HepG2 (cell line): Measurements from ENCODE around the gene COL9A3. TPM values are rescaled to one million over a fixed set of nuclear protein-coding genes. Genes with fewer than 3 reads are reported as not detected.

ENCODE experiments used
- ATAC-seq: fragments of 200-7000 bp; cut with Tn5 transposase; 3 replicates; pipeline ENCODE4 v1.9.1; 2020; ENCODE audit warnings: mild to moderate bottlenecking, moderate library complexity
- BruUV-seq: library from RNA; stranded (reverse); fragments of 400-500 nt; replicated peaks from 2 replicates; lab custom pipeline; 2021; lab: Mats Ljungman, UMichigan
- CTCF ChIA-PET: fragments of 300-600 bp; formaldehyde crosslinking; extraction: SDS; loops from one replicate; lab custom pipeline; 2021; ENCODE audit warnings: low total read pairs, inconsistent platforms, low intra/inter-chr PET ratio; lab: Yijun Ruan, JAX
- POLR2A ChIA-PET: fragments of 350-600 bp; sonication (Branson Sonifier 250); formaldehyde crosslinking; loops from one replicate; lab custom pipeline; 2020; ENCODE audit warnings: antibody characterized with exemption, inconsistent platforms; lab: Yijun Ruan, JAX
- DNase-seq: peaks from one replicate; pipeline ENCODE4 v3.0.0-alpha.2; 2015; ENCODE audit warnings: low spot score
- FAIRE-seq: peaks from 3 replicates; lab custom pipeline; 2011; peaks lifted over from hg19 to GRCh38; lab: Jason Lieb, UNC
- H2AFZ ChIP-seq: one replicate; pipeline ENCODE4 v1.6.1; 2011; ENCODE audit warnings: low read length, inconsistent platforms
- H3K27ac ChIP-seq: fragments of 300-600 bp; 3 replicates; pipeline ENCODE4 v1.8.0; 2011; ENCODE audit warnings: mixed run types, mild to moderate bottlenecking, mixed read lengths, low read length, inconsistent platforms; ENCODE audit not compliant: insufficient read depth; ENCODE audit errors: extremely low read length
- H3K27me3 ChIP-seq, 2 experiments: fragments of 200-600 bp in 1 of 2; 2 replicates in 1 of 2; 3 replicates in 1 of 2; pipeline versions ENCODE4 v1.6.0 to v1.8.0; 2011; ENCODE audit warnings: low read length in 2 of 2, mild to moderate bottlenecking in 2 of 2, moderate library complexity in 2 of 2, inconsistent platforms in 1 of 2; ENCODE audit not compliant: insufficient read depth in 2 of 2, control insufficient read depth in 1 of 2
- H3K36me3 ChIP-seq, 2 experiments: fragments of 200-600 bp in 1 of 2; replicated peaks in 1 of 2; 2 replicates in 1 of 2; 3 replicates in 1 of 2; pipeline versions ENCODE4 v1.5.1 to v1.8.0; 2011; ENCODE audit warnings: low read length in 2 of 2, inconsistent platforms in 1 of 2; ENCODE audit not compliant: insufficient read depth in 2 of 2, control insufficient read depth in 1 of 2
- H3K4me1 ChIP-seq: 2 replicates; pipeline ENCODE4 v1.5.1; 2012; ENCODE audit warnings: low read length, inconsistent platforms; ENCODE audit not compliant: insufficient read depth
- H3K4me2 ChIP-seq: 2 replicates; pipeline ENCODE4 v1.6.0; 2011; ENCODE audit warnings: low read depth, low read length, inconsistent platforms
- H3K4me3 ChIP-seq, 3 experiments: fragments of 200-600 bp in 1 of 3; sonication (generic), shearing (Covaris generic) in 1 of 3; replicated peaks in 1 of 3; 2 replicates each; pipeline ENCODE4 v1.5.1; 2011 to 2016; ENCODE audit warnings: low read length in 3 of 3, inconsistent platforms in 2 of 3, low read depth in 2 of 3, mild to moderate bottlenecking in 2 of 3, control low read depth in 1 of 3, mixed read lengths in 1 of 3; ENCODE audit not compliant: insufficient read depth in 1 of 3
- H3K79me2 ChIP-seq: one replicate; pipeline ENCODE4 v1.6.1; 2011; ENCODE audit warnings: low read length, inconsistent platforms; ENCODE audit not compliant: insufficient read depth
- H3K9ac ChIP-seq: 2 replicates; pipeline ENCODE4 v1.6.0; 2011; ENCODE audit warnings: mild to moderate bottlenecking, low read depth, low read length, inconsistent platforms; ENCODE audit not compliant: insufficient read depth
- H3K9me3 ChIP-seq: 2 replicates; pipeline ENCODE4 v1.5.1; 2012; ENCODE audit warnings: mild to moderate bottlenecking, low read length
- H4K20me1 ChIP-seq: 2 replicates; pipeline ENCODE4 v1.6.0; 2011; ENCODE audit warnings: inconsistent platforms, mild to moderate bottlenecking, low read length, moderate library complexity; ENCODE audit not compliant: insufficient read depth
- ADNP ChIP-seq: sonication (generic); formaldehyde crosslinking; IDR thresholded peaks from 2 replicates; pipeline ENCODE4 v1.4.0; 2020; ENCODE audit warnings: missing genetic modification reagents
- AGO2 ChIP-seq: fragments of 200-400 bp; formaldehyde crosslinking; optimal IDR thresholded peaks from 2 replicates; pipeline ENCODE3; 2017; ENCODE audit warnings: mild to moderate bottlenecking, low read depth, low read length, moderate library complexity
- GABPB1 ChIP-seq: IDR thresholded peaks from 2 replicates; pipeline ENCODE4 v1.6.1; 2016; ENCODE audit warnings: mild to moderate bottlenecking, missing genetic modification reagents, moderate library complexity, missing compliant biosample characterization
- HNRNPK ChIP-seq: fragments of 200-400 bp; formaldehyde crosslinking; IDR thresholded peaks from 2 replicates; pipeline ENCODE4 v1.6.1; 2018; ENCODE audit warnings: low read length, low read depth, moderate library complexity, mild to moderate bottlenecking; ENCODE audit not compliant: poor library complexity, severe bottlenecking
- NCOA2 ChIP-seq: sonication (generic); formaldehyde crosslinking; IDR thresholded peaks from 2 replicates; pipeline ENCODE4 v1.8.0; 2022; ENCODE audit warnings: inconsistent platforms
- NFRKB ChIP-seq: fragments of 450-650 bp; IDR thresholded peaks from 2 replicates; pipeline ENCODE4 v1.6.1; 2017
- PCBP1 ChIP-seq: fragments of 200-400 bp; formaldehyde crosslinking; IDR thresholded peaks from 2 replicates; pipeline ENCODE4 v1.6.1; 2017; ENCODE audit warnings: mild to moderate bottlenecking, low read depth, low read length, borderline replicate concordance
- PHF21A ChIP-seq: sonication (generic); formaldehyde crosslinking; IDR thresholded peaks from 2 replicates; pipeline ENCODE4 v1.5.0; 2020; ENCODE audit warnings: mild to moderate bottlenecking, missing genetic modification reagents
- POLR2G ChIP-seq: fragments of 200-400 bp; formaldehyde crosslinking; IDR thresholded peaks from 2 replicates; pipeline ENCODE4 v1.6.1; 2018; ENCODE audit warnings: mild to moderate bottlenecking, low read depth, low read length, moderate library complexity
- PTBP1 ChIP-seq: fragments of 200-400 bp; formaldehyde crosslinking; IDR thresholded peaks from 2 replicates; pipeline ENCODE4 v1.6.1; 2018; ENCODE audit warnings: low read length, low read depth; ENCODE audit not compliant: poor library complexity, severe bottlenecking
- RBAK ChIP-seq: sonication (generic); formaldehyde crosslinking; IDR thresholded peaks from 2 replicates; pipeline ENCODE4 v1.5.1; 2020; ENCODE audit warnings: mild to moderate bottlenecking, missing genetic modification reagents
- RBFOX2 ChIP-seq: fragments of 200-400 bp; formaldehyde crosslinking; IDR thresholded peaks from 2 replicates; pipeline ENCODE4 v1.6.1; 2017; ENCODE audit warnings: low read depth, mild to moderate bottlenecking, low read length
- RXRB ChIP-seq: IDR thresholded peaks from 2 replicates; pipeline ENCODE4 v1.6.1; 2016; ENCODE audit warnings: borderline replicate concordance, missing genetic modification reagents, missing compliant biosample characterization
- SRSF1 ChIP-seq: fragments of 200-400 bp; formaldehyde crosslinking; optimal IDR thresholded peaks from 2 replicates; pipeline ENCODE3; 2017; ENCODE audit warnings: mild to moderate bottlenecking, low read depth, low read length, moderate library complexity
- ZC3H13 ChIP-seq: sonication (generic); formaldehyde crosslinking; IDR thresholded peaks from 2 replicates; pipeline ENCODE4 v1.8.1; 2023; ENCODE audit warnings: mild to moderate bottlenecking, missing genetic modification reagents, moderate library complexity
- ZKSCAN1 ChIP-seq: fragments of 150-350 bp; IDR thresholded peaks from 2 replicates; pipeline ENCODE4 v1.6.1; 2014; ENCODE audit warnings: low read length
- ZNF274 ChIP-seq: sonication (generic); formaldehyde crosslinking; IDR thresholded peaks from 2 replicates; pipeline ENCODE4 v1.5.1; 2020; ENCODE audit warnings: mild to moderate bottlenecking, missing genetic modification reagents
- ZNF768 ChIP-seq: sonication (generic); formaldehyde crosslinking; IDR thresholded peaks from 2 replicates; pipeline ENCODE4 v1.4.0; 2020; ENCODE audit warnings: missing genetic modification reagents
- ZNF772 ChIP-seq: sonication (generic); formaldehyde crosslinking; IDR thresholded peaks from 2 replicates; pipeline ENCODE4 v1.5.0; 2020; ENCODE audit warnings: mild to moderate bottlenecking, missing genetic modification reagents
- WGBS: methylation state at CpG from one replicate; pipeline ENCODE4 v1.1.6; 2017; ENCODE audit warnings: low lambda C conversion rate; 5-methylcytosine and 5-hydroxymethylcytosine counted together
- in situ Hi-C: cut with HindIII; loops from 2 replicates; pipeline ENCODE4 v1.10.0; 2017; ENCODE audit warnings: low pct_unique_long_range_greater_than_20kb; ENCODE audit not compliant: extremely low pct_ligation_motif_present
- intact Hi-C: fragments of 100-400 bp; cut with micrococcal nuclease; formaldehyde crosslinking; loops from one replicate; pipeline ENCODE4 v1.10.0; 2022; ENCODE audit not compliant: unreplicated experiment
- polyA plus RNA-seq, 8 experiments: library from polyadenylated mRNA; depleted of rRNA in 3 of 8; stranded (reverse) in 7 of 8; unstranded in 1 of 8; fragments of >200 nt; fragmentation: Illumina TruSeq in 4 of 8; extraction: Trizol in 4 of 8; gene quantifications; 2 replicates each; pipeline versions ENCODE4 v1.2.1 to v1.2.3, GENCODE V29; 2011 to 2016; ENCODE audit warnings: low read depth in 4 of 8, missing spikeins in 1 of 8, mixed read lengths in 1 of 8; ENCODE audit not compliant: insufficient read depth in 1 of 8
- total RNA-seq, 5 experiments: library from RNA; depleted of rRNA; stranded (reverse); fragments of >200 nt; fragmentation: Illumina TruSeq; extraction: Trizol; gene quantifications; 2 replicates each; pipeline ENCODE4 v1.2.3, GENCODE V29; 2016; ENCODE audit warnings: low read depth in 1 of 5
- TF ChIP-seq, protein P1 (sequence below): sonication (generic); formaldehyde crosslinking; IDR thresholded peaks from 2 replicates; pipeline ENCODE4 v1.5.1; 2020; ENCODE audit warnings: mild to moderate bottlenecking, missing genetic modification reagents, borderline replicate concordance

Gene COL9A3
- total and polyA plus RNA-seq, 2 of the 13 experiments (the other 11 are each of a cell fraction or from before 2014, with no cell fraction given): 155 to 204 TPM

DNA sequence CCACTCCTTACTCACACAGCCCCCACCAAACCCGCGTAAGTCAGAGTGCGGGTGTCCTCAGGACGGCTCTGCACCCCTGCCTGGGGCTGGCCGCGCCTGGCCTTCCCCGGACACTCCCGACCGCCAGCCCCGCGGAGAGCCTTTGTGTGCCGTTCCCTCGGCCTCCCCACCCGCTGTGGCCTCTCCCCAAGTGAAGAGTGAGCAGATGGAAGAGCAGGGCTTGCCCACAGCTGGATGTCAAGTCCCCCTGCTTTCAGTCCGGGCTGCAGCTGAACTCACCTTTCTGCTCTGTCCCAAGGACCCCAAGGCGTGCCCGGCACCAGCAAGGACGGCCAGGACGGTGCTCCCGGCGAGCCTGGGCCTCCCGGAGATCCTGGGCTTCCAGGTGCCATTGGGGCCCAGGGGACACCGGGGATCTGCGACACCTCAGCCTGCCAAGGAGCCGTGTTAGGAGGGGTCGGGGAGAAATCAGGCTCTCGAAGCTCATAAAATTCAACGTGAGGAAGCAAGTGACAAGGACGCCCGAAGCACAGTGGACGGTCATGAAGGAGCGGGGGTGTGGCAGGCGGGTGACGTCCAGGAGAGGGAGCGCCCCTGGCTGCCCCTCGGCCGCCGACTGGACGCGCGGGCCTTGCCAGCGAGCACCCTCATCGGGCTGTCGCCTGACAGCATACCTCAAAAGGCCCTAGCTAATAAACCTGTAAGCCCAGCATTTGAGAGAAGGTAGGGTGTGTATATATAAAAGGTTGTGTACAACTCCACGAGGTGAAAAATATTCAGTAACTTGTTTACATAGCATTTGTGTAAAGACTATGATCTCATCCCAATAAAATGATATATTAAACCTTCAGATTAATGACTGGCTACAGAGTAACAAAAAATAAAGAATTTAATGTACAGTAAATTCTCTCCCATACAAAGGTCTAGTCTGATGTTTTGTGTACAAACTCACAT, 23.7 kb downstream of the COL9A3 start:
- in situ Hi-C loops: no loop called here
- Histone ChIP-seq H4K20me1 (no peaks in the 10 kb centered on the region), H3K36me3 (peaks cover 12 to 25% of the 10 kb centered on the region in 2 experiments; a peak in 4 of 5 replicates), H3K4me3 (no peak overlapping the region), H3K79me2 (no peaks in the 10 kb centered on the region), H3K27me3 (no peaks in the 10 kb centered on the region), H3K9me3 (no peaks in the 10 kb centered on the region), H2AFZ (no peak overlapping the region), H3K4me1 (peaks cover 6% of the 10 kb centered on the region; the same call in 1 of the 2 replicates), H3K27ac (no peak overlapping the region), H3K4me2 (no peak overlapping the region), H3K9ac (no peak overlapping the region)
- no peak for DNase-seq
- 93% methylated on average over 45 of the region's 45 CpGs for WGBS
- ChIA-PET POLR2A (interaction anchor here (0.6 kb wide), 1 partner anchor 21 kb away, joined by 3 read pairs; the partner anchor contains the start of gene TCFL5), CTCF (no interaction called here)
- ATAC-seq: no peak; the same call in 1 of the 3 replicates
- BruUV-seq: TSS peak; percentile 73
- FAIRE-seq: no peak
- intact Hi-C loops: no loop called here
- TF ChIP-seq, protein P1, sequence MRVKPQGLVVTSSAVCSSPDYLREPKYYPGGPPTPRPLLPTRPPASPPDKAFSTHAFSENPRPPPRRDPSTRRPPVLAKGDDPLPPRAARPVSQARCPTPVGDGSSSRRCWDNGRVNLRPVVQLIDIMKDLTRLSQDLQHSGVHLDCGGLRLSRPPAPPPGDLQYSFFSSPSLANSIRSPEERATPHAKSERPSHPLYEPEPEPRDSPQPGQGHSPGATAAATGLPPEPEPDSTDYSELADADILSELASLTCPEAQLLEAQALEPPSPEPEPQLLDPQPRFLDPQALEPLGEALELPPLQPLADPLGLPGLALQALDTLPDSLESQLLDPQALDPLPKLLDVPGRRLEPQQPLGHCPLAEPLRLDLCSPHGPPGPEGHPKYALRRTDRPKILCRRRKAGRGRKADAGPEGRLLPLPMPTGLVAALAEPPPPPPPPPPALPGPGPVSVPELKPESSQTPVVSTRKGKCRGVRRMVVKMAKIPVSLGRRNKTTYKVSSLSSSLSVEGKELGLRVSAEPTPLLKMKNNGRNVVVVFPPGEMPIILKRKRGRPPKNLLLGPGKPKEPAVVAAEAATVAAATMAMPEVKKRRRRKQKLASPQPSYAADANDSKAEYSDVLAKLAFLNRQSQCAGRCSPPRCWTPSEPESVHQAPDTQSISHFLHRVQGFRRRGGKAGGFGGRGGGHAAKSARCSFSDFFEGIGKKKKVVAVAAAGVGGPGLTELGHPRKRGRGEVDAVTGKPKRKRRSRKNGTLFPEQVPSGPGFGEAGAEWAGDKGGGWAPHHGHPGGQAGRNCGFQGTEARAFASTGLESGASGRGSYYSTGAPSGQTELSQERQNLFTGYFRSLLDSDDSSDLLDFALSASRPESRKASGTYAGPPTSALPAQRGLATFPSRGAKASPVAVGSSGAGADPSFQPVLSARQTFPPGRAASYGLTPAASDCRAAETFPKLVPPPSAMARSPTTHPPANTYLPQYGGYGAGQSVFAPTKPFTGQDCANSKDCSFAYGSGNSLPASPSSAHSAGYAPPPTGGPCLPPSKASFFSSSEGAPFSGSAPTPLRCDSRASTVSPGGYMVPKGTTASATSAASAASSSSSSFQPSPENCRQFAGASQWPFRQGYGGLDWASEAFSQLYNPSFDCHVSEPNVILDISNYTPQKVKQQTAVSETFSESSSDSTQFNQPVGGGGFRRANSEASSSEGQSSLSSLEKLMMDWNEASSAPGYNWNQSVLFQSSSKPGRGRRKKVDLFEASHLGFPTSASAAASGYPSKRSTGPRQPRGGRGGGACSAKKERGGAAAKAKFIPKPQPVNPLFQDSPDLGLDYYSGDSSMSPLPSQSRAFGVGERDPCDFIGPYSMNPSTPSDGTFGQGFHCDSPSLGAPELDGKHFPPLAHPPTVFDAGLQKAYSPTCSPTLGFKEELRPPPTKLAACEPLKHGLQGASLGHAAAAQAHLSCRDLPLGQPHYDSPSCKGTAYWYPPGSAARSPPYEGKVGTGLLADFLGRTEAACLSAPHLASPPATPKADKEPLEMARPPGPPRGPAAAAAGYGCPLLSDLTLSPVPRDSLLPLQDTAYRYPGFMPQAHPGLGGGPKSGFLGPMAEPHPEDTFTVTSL: no peak
- TF ChIP-seq NCOA2 (CRISPR knock-in tag) (no peak), NFRKB (no peak), SRSF1 (peak; percentile 45), POLR2G (peak; percentile 29; the same call in 1 of the 2 replicates), HNRNPK (no peak), ADNP (no peak), ZKSCAN1 (no peak), ZNF274 (CRISPR knock-in tag) (peak; percentile 38; the same call in 1 of the 2 replicates), PHF21A (no peak), RBFOX2 (peak; percentile 61), GABPB1 (CRISPR knock-in tag) (peak; percentile 6; the same call in 1 of the 2 replicates), RXRB (CRISPR knock-in tag) (no peak), AGO2 (peak; percentile 97), ZNF772 (CRISPR knock-in tag) (no peak), PCBP1 (no peak), RBAK (no peak), ZNF768 (peak; percentile 48; the same call in 1 of the 2 replicates), ZC3H13 (no peak), PTBP1 (peak; percentile 46)
